H7 (cell line): ENCODE measurements around the gene MKNK1. TPM values are rescaled to one million over a fixed set of nuclear protein-coding genes. Genes with fewer than 3 reads are reported as not detected.
A peak's percentile ranks its signal among the peaks of the same experiment; 100 is the strongest.

ENCODE experiments used
- DNase-seq: peaks from one replicate; pipeline ENCODE4 v3.0.0; 2012
- H3K27me3 ChIP-seq: 2 replicates; pipeline ENCODE4 v1.6.0; 2011; ENCODE audit warnings: mild to moderate bottlenecking, low read length; ENCODE audit not compliant: control insufficient read depth, insufficient read depth
- H3K36me3 ChIP-seq: replicated peaks from 2 replicates; pipeline ENCODE4 v1.5.1; 2011; ENCODE audit warnings: low read length; ENCODE audit not compliant: control insufficient read depth, insufficient read depth
- H3K4me3 ChIP-seq: 2 replicates; pipeline ENCODE4 v1.5.1; 2011; ENCODE audit warnings: low read depth, mild to moderate bottlenecking, control low read depth, low read length, moderate library complexity; ENCODE audit not compliant: insufficient read depth
- total RNA-seq: library from RNA; depleted of rRNA; stranded (reverse); fragments of >200 nt; shearing (Covaris generic); gene quantifications from 2 replicates; pipeline ENCODE4 v1.2.3, GENCODE V29; 2014

Gene MKNK1
- total RNA-seq, 1 experiment from 2014 or later, result 34.7 TPM

- Histone ChIP-seq H3K36me3 (no peaks in the 10 kb centered on the region), H3K27me3 (no peaks in the 10 kb centered on the region), H3K4me3 (no peak overlapping the region)
- DNase-seq, result no peak
Observed at GRCh38 chr1:46569884-46570725, 34.0 kb downstream of the MKNK1 start.

DNA sequence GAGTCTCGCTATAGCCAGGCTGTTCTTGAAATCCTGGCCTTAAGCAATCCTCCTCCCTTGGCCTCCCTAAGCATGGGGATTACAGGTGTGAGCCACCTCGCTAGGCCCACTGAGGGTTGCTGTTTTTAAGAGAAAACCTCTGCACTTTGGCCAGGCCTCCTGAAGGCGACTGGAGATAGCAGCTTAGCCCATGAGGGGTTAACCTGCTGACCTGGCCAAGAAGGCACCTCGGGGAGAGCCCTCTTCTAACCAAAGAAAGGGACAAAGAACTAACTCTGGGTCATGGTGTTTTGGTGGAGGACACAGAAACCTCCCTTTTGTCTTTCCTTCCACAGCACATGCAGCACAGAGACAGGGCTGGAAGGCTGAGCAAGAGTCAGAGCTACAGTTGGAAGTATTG lies 35.0 kb downstream of the MKNK1 start:
- Histone ChIP-seq H3K27me3 (no peaks in the 10 kb centered on the region), H3K4me3 (no peak overlapping the region), H3K36me3 (no peaks in the 10 kb centered on the region)
- DNase-seq, result no peak

DNA sequence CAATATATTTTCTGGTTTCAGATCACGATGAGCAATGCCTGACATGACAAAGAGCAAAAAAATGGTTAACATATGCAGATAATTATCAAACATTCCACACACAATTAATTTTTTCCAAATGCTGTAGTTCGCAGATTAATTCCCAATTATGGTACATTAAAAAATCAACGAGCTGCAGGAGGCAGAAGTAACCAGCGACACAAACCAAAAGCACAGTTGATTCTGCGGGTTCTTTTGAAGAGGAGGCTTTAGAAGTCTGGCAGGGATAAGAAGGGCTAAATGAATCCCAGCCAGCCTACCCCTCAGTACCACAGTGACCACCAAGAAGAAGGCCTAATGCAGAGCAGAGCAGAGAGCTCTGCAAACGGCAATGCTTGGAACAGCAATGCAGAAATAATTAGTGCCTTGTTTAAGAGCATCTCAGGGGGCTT lies 35.6 kb downstream of the MKNK1 start:
- Histone ChIP-seq H3K27me3 (no peaks in the 10 kb centered on the region), H3K4me3 (no peak overlapping the region), H3K36me3 (no peaks in the 10 kb centered on the region)
- DNase-seq, result no peak

- Histone ChIP-seq H3K27me3 (no peaks in the 10 kb centered on the region), H3K4me3 (no peak overlapping the region), H3K36me3 (no peaks in the 10 kb centered on the region)
- DNase-seq, result no peak
Observed at GRCh38 chr1:46563341-46563740, 40.7 kb downstream of the MKNK1 start.

DNA sequence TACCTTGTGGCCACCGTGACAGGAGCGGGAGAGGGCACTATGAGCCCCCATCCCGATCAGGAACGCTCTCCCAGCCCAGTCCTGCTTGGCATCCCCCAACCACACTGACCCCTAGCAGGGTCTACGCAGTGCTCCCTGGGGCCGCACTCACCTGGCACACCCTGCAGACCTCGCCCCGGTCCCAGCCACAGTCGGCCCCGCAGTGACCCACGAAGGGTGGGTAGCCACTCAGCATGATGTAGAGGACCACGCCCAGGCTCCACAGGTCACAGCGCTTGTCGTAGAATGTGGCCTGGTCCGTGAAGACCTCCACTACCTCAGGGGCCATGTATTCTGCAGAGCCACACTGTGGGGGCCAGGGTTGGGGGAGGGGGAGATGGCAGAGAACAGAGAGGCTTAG lies 41.6 kb downstream of the MKNK1 start:
- no peak for DNase-seq

GRCh38 chr1:46558966-46559365 lies 45.1 kb downstream of the MKNK1 start:
- Histone ChIP-seq H3K4me3 (no peak overlapping the region), H3K36me3 (no peaks in the 10 kb centered on the region), H3K27me3 (no peaks in the 10 kb centered on the region)
- no peak for DNase-seq

More for the DNA sequence above, 41.6 kb downstream of the MKNK1 start:
- H3K36me3 ChIP-seq, result no peaks in the 10 kb centered on the region
- no peaks in the 10 kb centered on the region for H3K27me3 ChIP-seq
- no peak overlapping the region for H3K4me3 ChIP-seq

DNA sequence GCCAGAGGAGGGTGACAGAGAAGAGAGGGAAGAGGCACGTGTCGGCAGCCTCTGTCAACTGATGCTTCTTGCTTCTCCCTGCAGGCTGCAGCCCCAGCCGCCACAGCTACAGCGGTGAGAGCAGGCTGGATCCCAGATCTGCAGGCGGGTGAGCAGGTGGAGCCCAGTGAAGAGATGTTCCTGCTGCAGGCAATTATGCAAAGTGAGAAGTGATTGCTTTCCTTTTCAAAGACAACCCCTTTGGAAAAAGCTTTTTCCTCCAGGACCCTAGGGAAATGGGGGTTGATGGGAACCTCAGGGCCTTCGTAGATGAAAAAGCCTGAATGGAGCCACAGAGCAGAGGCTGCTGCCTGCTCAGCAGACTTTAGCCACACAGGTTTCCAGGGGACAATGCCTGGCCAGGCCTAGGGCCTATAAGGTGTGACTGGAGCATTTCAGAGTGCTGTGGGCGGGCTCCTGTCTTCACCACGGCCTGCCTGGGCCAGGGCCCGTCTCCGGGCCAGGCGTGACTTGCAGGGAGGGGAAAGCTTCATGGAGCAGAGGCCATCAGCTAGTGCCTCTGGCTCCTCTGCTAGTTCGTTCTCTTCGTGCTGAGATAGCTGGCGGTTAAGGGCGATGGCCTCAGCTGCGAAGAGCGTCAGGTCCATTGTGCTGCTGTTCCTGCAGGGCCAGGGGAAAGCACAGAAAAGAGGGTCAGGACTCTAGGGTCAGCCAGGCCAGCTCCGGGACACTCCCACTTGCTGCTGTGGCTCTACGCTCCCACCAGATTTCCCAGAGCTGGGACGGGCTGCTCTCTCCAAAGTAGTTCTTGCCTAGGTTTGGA lies 45.7 kb downstream of the MKNK1 start:
- H3K4me3 ChIP-seq, result no peak overlapping the region
- no peaks in the 10 kb centered on the region for H3K27me3 ChIP-seq
- H3K36me3 ChIP-seq, result no peaks in the 10 kb centered on the region
- peak; percentile 40 for DNase-seq

- H3K4me3 ChIP-seq, result no peak overlapping the region
- no peaks in the 10 kb centered on the region for H3K36me3 ChIP-seq
- DNase-seq, result no peak
- H3K27me3 ChIP-seq, result peaks cover 2% of the 10 kb centered on the region; the same call in 1 of the 2 replicates
Observed at GRCh38 chr1:46557403-46557802, 46.7 kb downstream of the MKNK1 start.

GRCh38 chr1:46556822-46557221 lies 47.2 kb downstream of the MKNK1 start:
- Histone ChIP-seq H3K36me3 (no peaks in the 10 kb centered on the region), H3K4me3 (no peak overlapping the region), H3K27me3 (peaks cover 2% of the 10 kb centered on the region; the same call in 1 of the 2 replicates)
- no peak for DNase-seq

DNA sequence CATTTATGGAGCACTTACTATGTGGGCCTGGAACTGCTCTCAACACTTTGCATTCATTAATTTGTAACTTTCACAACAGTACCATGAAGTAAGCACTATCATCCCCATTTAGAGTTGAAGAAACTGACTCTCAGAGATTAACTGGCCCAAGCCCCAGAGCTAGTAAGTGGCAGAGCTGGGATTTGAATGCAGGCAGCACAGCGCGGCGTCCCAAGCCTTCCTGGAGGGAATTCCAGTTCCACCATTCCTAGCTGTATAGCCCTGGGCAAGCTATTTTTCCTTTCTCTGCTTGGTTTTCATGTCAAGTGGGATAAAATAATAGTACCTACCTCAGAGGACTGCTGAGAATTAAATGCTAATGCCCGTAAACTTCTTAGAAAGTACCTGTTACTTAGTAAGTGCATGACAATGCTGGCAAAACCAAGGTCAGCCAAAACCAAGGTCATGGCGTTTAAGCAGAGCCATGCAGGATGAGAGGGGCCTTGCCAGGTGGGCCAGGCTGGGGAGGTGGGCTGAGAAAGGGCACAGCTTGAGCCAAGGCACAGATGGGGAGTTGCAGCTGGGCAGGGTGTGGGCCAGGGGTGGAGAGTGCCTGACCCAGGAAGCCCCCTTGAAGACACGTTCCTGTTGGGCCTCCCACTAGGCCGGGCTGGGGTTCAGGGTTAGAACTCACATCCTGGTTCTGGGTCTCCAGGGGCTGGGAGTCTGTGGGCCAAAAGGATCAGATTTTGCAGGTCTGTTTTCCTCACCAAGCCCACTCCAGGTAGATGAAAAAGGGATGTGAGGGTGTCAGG lies 48.0 kb downstream of the MKNK1 start:
- no peak for DNase-seq
- no peak overlapping the region for H3K4me3 ChIP-seq
- peaks cover 2% of the 10 kb centered on the region; the same call in 1 of the 2 replicates for H3K27me3 ChIP-seq
- H3K36me3 ChIP-seq, result no peaks in the 10 kb centered on the region

DNA sequence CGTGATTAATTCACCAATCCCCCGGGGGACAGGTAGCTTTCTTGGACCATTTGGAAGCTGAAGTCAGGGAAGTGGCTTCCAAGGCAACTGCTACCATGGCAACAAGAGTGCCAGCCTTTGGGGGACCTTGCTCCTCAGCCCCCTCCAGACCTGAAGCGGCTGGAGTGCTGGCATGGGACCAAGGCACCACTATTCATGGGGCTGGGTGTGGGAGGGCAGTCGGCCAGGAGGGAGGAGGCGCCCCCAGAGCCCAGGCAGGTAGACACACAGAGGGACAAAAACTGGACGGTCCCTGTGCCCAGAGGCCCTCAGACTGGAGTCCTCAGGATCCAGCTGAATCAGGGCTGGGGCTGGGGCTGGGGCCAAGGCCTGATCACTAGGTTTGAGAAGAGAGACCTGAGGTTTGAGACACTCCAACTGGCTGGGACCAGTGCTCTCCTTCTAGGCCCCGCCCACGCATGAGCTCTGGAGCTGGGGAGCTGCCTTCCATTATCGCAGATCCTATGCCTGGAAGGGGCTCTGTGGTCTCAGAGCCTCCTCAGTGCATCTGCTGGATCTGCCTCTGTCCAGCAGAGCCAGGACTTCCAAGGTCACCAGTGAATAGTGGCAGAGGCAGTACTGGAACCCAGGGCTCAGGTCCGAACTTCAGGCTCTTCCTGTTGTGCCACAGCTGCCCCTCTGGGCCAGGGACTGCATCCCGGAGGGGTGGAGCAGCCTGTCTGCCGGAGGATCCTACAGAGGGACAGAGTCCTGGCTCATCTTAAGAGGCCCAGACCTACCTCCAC lies 49.3 kb downstream of the MKNK1 start:
- peak; percentile 56 for DNase-seq
- no peak overlapping the region for H3K4me3 ChIP-seq
- H3K36me3 ChIP-seq, result no peaks in the 10 kb centered on the region
- H3K27me3 ChIP-seq, result peaks cover 5% of the 10 kb centered on the region; the same call in 1 of the 2 replicates

DNA sequence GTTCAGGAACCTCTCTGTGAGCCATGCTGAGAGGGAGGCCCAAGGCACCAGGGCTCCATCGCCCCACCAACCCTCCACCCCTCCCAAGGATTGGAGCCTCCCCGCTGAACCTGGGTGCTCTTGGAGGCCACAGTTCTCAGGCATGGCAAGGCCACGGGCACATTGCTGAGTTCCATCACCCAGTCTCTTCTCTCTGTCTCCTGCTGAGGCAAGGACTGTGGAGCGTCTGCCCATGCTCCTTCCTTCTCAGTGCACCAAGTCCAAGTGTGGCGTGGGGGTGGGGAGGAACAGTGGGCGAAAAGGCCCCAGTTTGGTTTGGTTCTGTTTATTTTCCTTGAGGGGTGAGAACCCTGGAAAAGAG lies 49.9 kb downstream of the MKNK1 start:
- Histone ChIP-seq H3K36me3 (no peaks in the 10 kb centered on the region), H3K4me3 (no peak overlapping the region), H3K27me3 (peaks cover 6% of the 10 kb centered on the region; the same call in 1 of the 2 replicates)
- no peak for DNase-seq

DNA sequence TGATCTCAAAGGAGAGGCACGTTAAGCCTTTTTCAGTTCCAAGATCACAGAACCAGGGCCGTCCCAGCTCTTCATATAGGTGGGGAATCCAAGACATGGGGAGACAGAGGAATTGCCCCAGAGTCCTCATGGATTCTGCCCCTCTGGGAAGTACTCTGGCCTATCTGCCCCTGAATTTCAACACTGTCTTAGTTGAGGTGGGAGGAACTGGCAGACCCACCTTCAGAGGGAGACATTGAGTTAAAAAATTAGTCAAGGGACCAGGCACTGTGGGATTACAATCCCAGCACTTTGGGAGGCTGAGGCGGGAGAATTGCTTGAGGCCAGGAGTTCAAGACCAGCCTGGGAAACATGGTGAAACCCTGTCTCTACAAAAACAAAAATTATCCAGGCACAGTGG lies 50.6 kb downstream of the MKNK1 start:
- peaks cover 6% of the 10 kb centered on the region; the same call in 1 of the 2 replicates for H3K27me3 ChIP-seq
- peak; percentile 61 for DNase-seq
- H3K4me3 ChIP-seq, result no peak overlapping the region
- H3K36me3 ChIP-seq, result no peaks in the 10 kb centered on the region
